Vagina (tissue), 2 donors: Measurements from ENCODE around the gene PNP.

Experiments
- POLR2A ChIP-seq, 2 donors: fragments of 450-650 bp; IDR thresholded peaks; one replicate each; pipeline ENCODE4 v1.6.1; 2017; ENCODE audit warnings: antibody characterized with exemption in 2 of 2, mild to moderate bottlenecking in 2 of 2, moderate library complexity in 2 of 2
- POLR2AphosphoS5 ChIP-seq, 2 donors: sonication (generic); formaldehyde crosslinking; IDR thresholded peaks; one replicate each; pipeline ENCODE4 v1.9.0; 2017; ENCODE audit warnings: antibody characterized with exemption in 2 of 2, mild to moderate bottlenecking in 2 of 2, low read depth in 1 of 2; ENCODE audit not compliant: insufficient read depth in 1 of 2
- TF ChIP-seq, protein P1 (sequence below), 3 experiments: fragments of 450-650 bp in 2 of 3; fragments of 200-600 bp in 1 of 3; sonication (generic) in 1 of 3; IDR thresholded peaks; one replicate each; pipeline ENCODE4 v1.5.1; 2017 to 2019; ENCODE audit warnings: antibody characterized with exemption in 3 of 3, mild to moderate bottlenecking in 2 of 3, moderate library complexity in 2 of 3

DNA sequence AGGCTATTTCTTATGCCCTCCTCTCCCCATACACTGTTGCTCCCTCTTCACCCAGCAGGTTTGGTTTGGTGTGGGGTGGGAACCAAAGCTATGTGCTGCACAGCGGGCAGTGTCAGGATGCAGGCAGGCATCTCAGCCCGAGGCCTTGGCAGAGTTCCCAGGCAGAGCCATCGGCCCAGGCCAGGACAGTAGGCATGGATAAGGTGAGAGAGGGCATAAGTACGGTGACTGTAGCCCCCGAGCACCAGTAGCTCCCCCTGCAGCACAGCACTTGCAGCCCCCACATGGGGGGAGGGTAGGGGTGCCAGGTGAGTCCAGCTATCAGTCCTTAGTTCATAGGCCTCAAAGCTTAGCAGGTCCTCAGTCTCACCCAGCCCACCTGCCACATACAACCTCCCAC, 40.4 kb upstream of the PNP start:
- TF ChIP-seq, protein P1, sequence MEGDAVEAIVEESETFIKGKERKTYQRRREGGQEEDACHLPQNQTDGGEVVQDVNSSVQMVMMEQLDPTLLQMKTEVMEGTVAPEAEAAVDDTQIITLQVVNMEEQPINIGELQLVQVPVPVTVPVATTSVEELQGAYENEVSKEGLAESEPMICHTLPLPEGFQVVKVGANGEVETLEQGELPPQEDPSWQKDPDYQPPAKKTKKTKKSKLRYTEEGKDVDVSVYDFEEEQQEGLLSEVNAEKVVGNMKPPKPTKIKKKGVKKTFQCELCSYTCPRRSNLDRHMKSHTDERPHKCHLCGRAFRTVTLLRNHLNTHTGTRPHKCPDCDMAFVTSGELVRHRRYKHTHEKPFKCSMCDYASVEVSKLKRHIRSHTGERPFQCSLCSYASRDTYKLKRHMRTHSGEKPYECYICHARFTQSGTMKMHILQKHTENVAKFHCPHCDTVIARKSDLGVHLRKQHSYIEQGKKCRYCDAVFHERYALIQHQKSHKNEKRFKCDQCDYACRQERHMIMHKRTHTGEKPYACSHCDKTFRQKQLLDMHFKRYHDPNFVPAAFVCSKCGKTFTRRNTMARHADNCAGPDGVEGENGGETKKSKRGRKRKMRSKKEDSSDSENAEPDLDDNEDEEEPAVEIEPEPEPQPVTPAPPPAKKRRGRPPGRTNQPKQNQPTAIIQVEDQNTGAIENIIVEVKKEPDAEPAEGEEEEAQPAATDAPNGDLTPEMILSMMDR (IDR thresholded peaks at IDR 0.05): no peak
- TF ChIP-seq POLR2A (IDR thresholded peaks at IDR 0.05) (no peak), POLR2AphosphoS5 (IDR thresholded peaks at IDR 0.05; ENCODE audit: insufficient read depth in 1 of 2, low read depth in 1 of 2) (no peak)
